Neuronal stem cell (in vitro differentiated cells): Measurements from ENCODE around the gene PFKFB4.

Source experiments
- DNase-seq: peaks from one replicate; pipeline ENCODE4 v3.0.0-alpha.2; 2013; ENCODE audit warnings: low spot score
- H2AFZ ChIP-seq: one replicate; pipeline ENCODE4 v1.6.1; 2013; ENCODE audit warnings: mild to moderate bottlenecking, low read length, inconsistent platforms
- H2AK5ac ChIP-seq: 2 replicates; pipeline ENCODE4 v1.6.1; 2013; ENCODE audit warnings: low read depth, mild to moderate bottlenecking, inconsistent platforms, low read length, moderate library complexity, mixed read lengths
- H2BK120ac ChIP-seq: 2 replicates; pipeline ENCODE4 v1.6.1; 2013; ENCODE audit warnings: low read depth, mild to moderate bottlenecking, inconsistent platforms, low read length, moderate library complexity, mixed read lengths
- H2BK12ac ChIP-seq: one replicate; pipeline ENCODE4 v1.6.1; 2013; ENCODE audit warnings: low read length, inconsistent platforms
- H2BK15ac ChIP-seq: 2 replicates; pipeline ENCODE4 v1.6.1; 2013; ENCODE audit warnings: mild to moderate bottlenecking, low read length, inconsistent platforms, mixed read lengths
- H2BK5ac ChIP-seq: one replicate; pipeline ENCODE4 v1.6.1; 2013; ENCODE audit warnings: inconsistent platforms, mild to moderate bottlenecking, low read length, moderate library complexity
- H3K14ac ChIP-seq: one replicate; pipeline ENCODE4 v1.6.1; 2013; ENCODE audit warnings: low read length, inconsistent platforms
- H3K18ac ChIP-seq: 2 replicates; pipeline ENCODE4 v1.6.1; 2013; ENCODE audit warnings: low read length, inconsistent platforms
- H3K23ac ChIP-seq: 2 replicates; pipeline ENCODE4 v1.6.1; 2013; ENCODE audit warnings: low read depth, mild to moderate bottlenecking, mixed read lengths, low read length, inconsistent platforms; ENCODE audit not compliant: poor library complexity
- H3K27ac ChIP-seq: replicated peaks from 3 replicates; pipeline ENCODE4 v1.5.1; 2013; ENCODE audit warnings: low read length, inconsistent platforms
- H3K27me3 ChIP-seq, 3 experiments: 2 replicates each; pipeline ENCODE4 v1.6.1; 2013; ENCODE audit warnings: low read length in 3 of 3, mild to moderate bottlenecking in 2 of 3, inconsistent platforms in 1 of 3, low read depth in 1 of 3, mixed read lengths in 1 of 3, moderate library complexity in 1 of 3; ENCODE audit not compliant: control insufficient read depth in 3 of 3, insufficient read depth in 3 of 3
- H3K36me3 ChIP-seq, 2 donors: replicated peaks in 1 of 2; 2 replicates each; pipeline ENCODE4 v1.6.1; 2013; ENCODE audit warnings: low read length in 2 of 2; ENCODE audit not compliant: control insufficient read depth in 2 of 2, insufficient read depth in 2 of 2
- H3K4ac ChIP-seq: 2 replicates; pipeline ENCODE4 v1.6.1; 2013; ENCODE audit warnings: inconsistent platforms, mild to moderate bottlenecking, low read length, moderate library complexity
- H3K4me1 ChIP-seq, 2 donors: 1 replicate in 1 of 2; 2 replicates in 1 of 2; pipeline ENCODE4 v1.6.1; 2013; ENCODE audit warnings: low read length in 2 of 2, low read depth in 1 of 2; ENCODE audit not compliant: control insufficient read depth in 2 of 2, insufficient read depth in 1 of 2
- H3K4me2 ChIP-seq: one replicate; pipeline ENCODE4 v1.6.1; 2013; ENCODE audit warnings: mild to moderate bottlenecking, low read length, inconsistent platforms; ENCODE audit not compliant: insufficient read depth, poor library complexity, severe bottlenecking
- H3K4me3 ChIP-seq, 2 donors: 2 replicates each; pipeline ENCODE4 v1.5.1; 2013; ENCODE audit warnings: low read length in 2 of 2, mild to moderate bottlenecking in 2 of 2, inconsistent platforms in 1 of 2, moderate library complexity in 1 of 2
- H3K79me1 ChIP-seq: one replicate; pipeline ENCODE4 v1.6.1; 2013; ENCODE audit warnings: low read depth, mild to moderate bottlenecking, inconsistent platforms, low read length, moderate library complexity
- H3K9ac ChIP-seq: one replicate; pipeline ENCODE4 v1.6.1; 2013; ENCODE audit warnings: mild to moderate bottlenecking, low read depth, low read length, inconsistent platforms; ENCODE audit not compliant: poor library complexity
- H3K9me3 ChIP-seq, 2 donors: replicated peaks in 1 of 2; 2 replicates each; pipeline versions ENCODE3 to v1.6.1; 2013; ENCODE audit warnings: low read length in 2 of 2, mild to moderate bottlenecking in 2 of 2, inconsistent platforms in 1 of 2, low read depth in 1 of 2, mixed read lengths in 1 of 2, moderate library complexity in 1 of 2; ENCODE audit not compliant: control insufficient read depth in 2 of 2, insufficient read depth in 1 of 2
- H4K8ac ChIP-seq: one replicate; pipeline ENCODE4 v1.6.1; 2013; ENCODE audit warnings: low read depth, mild to moderate bottlenecking, inconsistent platforms, low read length, moderate library complexity
- H4K91ac ChIP-seq: one replicate; pipeline ENCODE4 v1.6.1; 2013; ENCODE audit warnings: low read length, low read depth, mild to moderate bottlenecking, inconsistent platforms; ENCODE audit not compliant: poor library complexity
- WGBS, 2 donors: extraction: QIAGEN DNeasy Blood & Tissue Kit; methylation state at CpG; one replicate each; pipeline ENCODE4 v1.1.7; 2013; ENCODE audit warnings: missing lambda C conversion rate in 2 of 2, mixed read lengths in 1 of 2; ENCODE audit not compliant: insufficient read length in 2 of 2, insufficient replicate concordance in 1 of 2; ENCODE audit errors: extremely low coverage in 2 of 2; 5-methylcytosine and 5-hydroxymethylcytosine counted together

Gene PFKFB4

DNA sequence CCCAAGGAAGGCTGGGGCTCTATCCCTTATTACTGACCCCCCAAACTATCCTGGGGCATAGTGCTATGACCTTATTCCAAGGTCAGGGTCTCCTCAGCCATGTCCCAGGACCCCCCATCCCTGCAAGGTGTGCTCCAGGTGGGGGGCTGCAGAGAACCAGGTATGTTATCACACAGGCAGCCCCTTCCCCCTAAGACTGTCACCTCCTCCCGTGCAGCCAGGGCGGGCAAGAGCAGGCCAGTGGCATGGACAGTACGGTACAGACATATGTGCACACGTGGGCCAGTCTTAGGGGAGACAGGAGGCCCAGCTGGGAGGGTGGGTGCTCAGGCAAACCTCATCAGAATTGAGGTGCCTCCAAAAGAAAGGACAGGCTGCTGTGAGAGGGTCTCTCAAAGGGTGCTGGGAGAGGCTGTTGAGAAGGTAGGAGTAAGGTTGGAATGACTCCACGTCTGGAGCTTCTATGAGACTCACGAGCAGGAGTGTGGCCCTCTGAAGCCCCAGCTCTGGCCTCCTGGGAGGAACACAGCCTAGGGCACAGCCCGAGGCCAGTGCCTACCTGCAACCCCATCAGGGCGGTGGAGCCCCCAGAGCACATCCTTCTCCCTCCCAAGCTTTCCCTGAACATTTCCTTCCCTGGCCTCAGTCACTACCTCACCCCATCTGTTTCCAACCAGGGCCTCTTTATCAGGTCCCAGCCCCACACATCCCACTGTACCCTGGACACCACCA is 40.2 kb upstream of the PFKFB4 start:
- H3K18ac ChIP-seq: no peak overlapping the region
- H2BK15ac ChIP-seq: no peak overlapping the region
- no CpG with 5 or more reads among the region's 8 CpGs for WGBS, 2 donors
- no peaks in the 10 kb centered on the region for H3K79me1 ChIP-seq
- H3K4me2 ChIP-seq: no peak overlapping the region
- no peak overlapping the region for H2BK12ac ChIP-seq
- H3K23ac ChIP-seq: no peak overlapping the region
- H3K9me3 ChIP-seq: no peaks in the 10 kb centered on the region
- H3K9ac ChIP-seq: no peak overlapping the region
- H3K4ac ChIP-seq: no peak overlapping the region
- H3K4me3 ChIP-seq: no peak overlapping the region
- peaks cover 0 to 11% of the 10 kb centered on the region in 2 donors for H3K4me1 ChIP-seq
- H3K27ac ChIP-seq: no peak overlapping the region
- no peak overlapping the region for H2BK5ac ChIP-seq
- no peak overlapping the region for H2AFZ ChIP-seq
- H4K91ac ChIP-seq: no peak overlapping the region
- no peak overlapping the region for H3K14ac ChIP-seq
- DNase-seq: no peak
- no peak overlapping the region for H4K8ac ChIP-seq
- H3K27me3 ChIP-seq: no peaks in the 10 kb centered on the region
- H3K36me3 ChIP-seq: peaks cover 45 to 52% of the 10 kb centered on the region in 2 donors
- H2BK120ac ChIP-seq: no peak overlapping the region
- no peak overlapping the region for H2AK5ac ChIP-seq

DNA sequence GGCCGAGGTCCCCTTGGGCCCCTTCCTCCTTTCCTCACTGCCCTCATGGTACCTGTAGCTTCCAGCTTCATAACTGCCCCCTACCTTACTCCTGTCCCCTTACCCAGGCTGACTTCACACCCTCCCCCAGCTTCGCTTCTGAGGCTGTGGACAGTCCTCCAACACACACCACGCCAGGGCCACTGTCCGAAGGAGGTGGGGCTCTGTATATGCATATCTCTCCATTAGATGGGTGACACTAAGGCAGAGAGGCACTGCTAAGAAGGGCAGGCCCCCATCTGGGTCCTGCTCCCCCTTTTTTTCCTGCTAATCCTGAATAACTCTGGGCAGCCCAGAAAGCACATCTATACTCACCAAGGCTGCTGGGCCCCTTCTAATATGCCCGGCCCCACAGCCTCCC is 39.6 kb upstream of the PFKFB4 start:
- no peak for DNase-seq
- Histone ChIP-seq H3K27me3 (no peaks in the 10 kb centered on the region), H3K23ac (peak overlapping the region; percentile 59), H2BK15ac (no peak overlapping the region), H2BK5ac (no peak overlapping the region), H3K79me1 (no peaks in the 10 kb centered on the region), H3K4me3 (peak overlapping the region in 1 of 2 donors; percentile 38), H3K9me3 (no peaks in the 10 kb centered on the region), H2AFZ (no peak overlapping the region), H3K9ac (no peak overlapping the region), H3K4me2 (no peak overlapping the region), H2BK120ac (no peak overlapping the region), H3K4me1 (peaks cover 0 to 11% of the 10 kb centered on the region in 2 donors), H3K14ac (no peak overlapping the region), H3K18ac (peak overlapping the region; percentile 35), H3K4ac (no peak overlapping the region), H4K91ac (no peak overlapping the region), H3K27ac (no peak overlapping the region), H2AK5ac (no peak overlapping the region), H3K36me3 (peaks cover 38 to 45% of the 10 kb centered on the region in 2 donors), H4K8ac (no peak overlapping the region), H2BK12ac (no peak overlapping the region)
- no CpG with 5 or more reads among the region's 5 CpGs for WGBS, 2 donors

DNA sequence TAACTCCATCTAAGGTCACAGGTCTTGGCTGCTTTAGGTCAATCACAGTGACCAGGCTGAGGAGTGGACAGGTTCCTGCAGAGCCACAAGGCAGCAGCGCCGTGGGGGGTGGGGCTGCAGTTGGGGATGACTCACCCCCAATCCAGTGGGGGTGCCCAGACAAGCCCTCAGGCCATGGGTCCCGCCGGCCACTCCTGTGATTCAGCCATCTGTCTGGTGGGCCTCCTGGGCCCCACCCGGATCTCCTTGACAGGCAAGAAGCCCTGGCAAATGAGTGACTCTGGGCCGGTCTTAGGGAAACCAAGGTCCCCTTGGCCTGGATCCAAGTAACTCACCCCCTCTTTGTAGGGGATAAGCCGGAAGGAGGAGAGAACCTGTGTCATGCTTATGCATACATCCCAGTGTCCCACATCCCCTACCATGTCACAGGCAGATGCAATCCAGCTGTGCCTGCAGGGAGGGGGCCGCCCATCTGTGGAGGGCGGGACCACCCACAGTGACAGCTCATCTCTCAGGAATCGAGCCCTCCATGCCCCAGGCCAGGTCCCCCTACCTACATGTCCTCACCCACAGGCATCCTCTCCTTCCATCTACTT is 39.0 kb upstream of the PFKFB4 start:
- no peaks in the 10 kb centered on the region for H3K27me3 ChIP-seq

DNA sequence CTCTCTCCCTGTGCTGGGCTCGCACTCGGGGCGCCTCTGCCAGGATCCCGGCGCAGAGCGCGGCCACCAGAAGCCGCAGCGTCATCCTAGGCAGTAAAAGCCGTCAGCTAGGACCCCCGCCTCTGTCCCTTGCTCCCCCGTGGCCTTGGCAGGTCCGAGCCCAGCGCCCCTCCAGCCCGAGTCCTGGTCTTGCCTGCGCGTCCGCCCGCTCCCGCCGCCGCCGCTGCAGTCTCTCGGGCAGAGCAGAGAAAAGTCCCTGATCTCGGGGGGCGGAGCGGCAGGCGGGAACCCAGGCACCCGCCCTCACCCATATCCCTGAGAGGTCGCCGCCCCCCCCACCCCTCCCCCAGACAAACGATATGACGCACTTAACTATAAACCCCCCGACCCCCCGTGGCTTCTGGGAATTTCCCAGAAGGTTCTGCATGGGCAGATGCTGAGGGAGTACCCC is 38.5 kb upstream of the PFKFB4 start, which contains the start of gene COL7A1:
Gene COL7A1, minus strand, starts transcription at position 255 of the 451 bp plus-strand sequence. Its CDS starts 170 bp downstream, at position 85.
- peak within 1 kb of the TSS; percentile 88 for H3K18ac ChIP-seq
- H4K8ac ChIP-seq: no peak within 1 kb of the TSS
- H2AK5ac ChIP-seq: peak within 1 kb of the TSS; percentile 78
- H3K9ac ChIP-seq: peak within 1 kb of the TSS; percentile 64
- no peaks in the 10 kb centered on the region for H3K79me1 ChIP-seq
- peak within 1 kb of the TSS; percentile 26 for H3K4me2 ChIP-seq
- H2BK12ac ChIP-seq: no peak within 1 kb of the TSS
- DNase-seq: no peak
- no peak within 1 kb of the TSS for H2AFZ ChIP-seq
- H4K91ac ChIP-seq: peak within 1 kb of the TSS; percentile 35
- peak within 1 kb of the TSS; percentile 71 for H3K4ac ChIP-seq
- no peak within 1 kb of the TSS for H2BK120ac ChIP-seq
- peak within 1 kb of the TSS; percentile 86 for H3K23ac ChIP-seq
- H3K14ac ChIP-seq: peak within 1 kb of the TSS; percentile 77
- peak within 1 kb of the TSS; percentile 51 for H2BK15ac ChIP-seq
- no CpG with 5 or more reads among the region's 35 CpGs for WGBS, 2 donors
- peaks cover 28 to 34% of the 10 kb centered on the region in 2 donors for H3K36me3 ChIP-seq
- H3K27me3 ChIP-seq: no peaks in the 10 kb centered on the region
- no peak within 1 kb of the TSS for H2BK5ac ChIP-seq
- no peaks in the 10 kb centered on the region for H3K9me3 ChIP-seq
- H3K4me1 ChIP-seq: peaks cover 0 to 11% of the 10 kb centered on the region in 2 donors
- H3K27ac ChIP-seq: no peak within 1 kb of the TSS
- peak within 1 kb of the TSS in 1 of 2 donors; percentile 38 for H3K4me3 ChIP-seq

More for the DNA sequence above, 39.0 kb upstream of the PFKFB4 start:
- H2BK5ac ChIP-seq: no peak overlapping the region
- H4K91ac ChIP-seq: peak overlapping the region; percentile 31
- no peak overlapping the region for H2BK12ac ChIP-seq
- H2AK5ac ChIP-seq: no peak overlapping the region
- no peak overlapping the region for H2AFZ ChIP-seq
- no peak for DNase-seq
- H3K18ac ChIP-seq: peak overlapping the region; percentile 53
- no peak overlapping the region for H2BK15ac ChIP-seq
- no peak overlapping the region for H3K14ac ChIP-seq
- H3K4me2 ChIP-seq: no peak overlapping the region
- H3K4me1 ChIP-seq: peaks cover 0 to 11% of the 10 kb centered on the region in 2 donors
- peak overlapping the region in 1 of 2 donors; percentile 38 for H3K4me3 ChIP-seq
- no peak overlapping the region for H3K4ac ChIP-seq
- H3K23ac ChIP-seq: peak overlapping the region; percentile 59
- no CpG with 5 or more reads among the region's 10 CpGs for WGBS, 2 donors
- H3K36me3 ChIP-seq: peaks cover 33 to 40% of the 10 kb centered on the region in 2 donors
- H3K9me3 ChIP-seq: no peaks in the 10 kb centered on the region
- no peak overlapping the region for H4K8ac ChIP-seq
- H3K9ac ChIP-seq: no peak overlapping the region
- no peaks in the 10 kb centered on the region for H3K79me1 ChIP-seq
- H3K27ac ChIP-seq: no peak overlapping the region
- no peak overlapping the region for H2BK120ac ChIP-seq
